ENCODE measurements around the gene PHACTR1. TPM values are rescaled to one million over a fixed set of nuclear protein-coding genes. Genes with fewer than 3 reads are reported as not detected.

PHACTR1 gene
- total RNA-seq, 1 experiment from 2014 or later, result 2.6 TPM

DNA sequence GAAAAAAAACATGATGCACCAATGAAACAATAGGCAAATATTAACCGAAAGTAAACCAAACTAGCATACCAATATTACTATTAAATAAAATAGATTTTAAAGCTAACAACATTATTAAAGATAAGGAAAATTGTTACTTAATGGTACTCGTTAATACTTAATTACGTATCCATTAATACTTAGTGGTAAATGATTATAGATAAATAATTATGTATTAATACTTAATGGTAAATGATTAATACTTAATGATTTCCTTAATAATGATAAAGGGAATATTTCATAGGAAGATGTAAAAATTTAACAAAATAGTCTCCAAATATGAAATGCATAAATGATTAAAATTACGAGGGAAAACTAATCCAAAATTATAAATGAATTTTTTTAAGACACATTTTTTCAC is 278.9 kb downstream of the PHACTR1 start:
- ChIA-PET POLR2A (ENCODE audit: low non-redundant PET) (no interaction called here), CTCF (no interaction called here)
- no peak overlapping the region for H3K4me3 ChIP-seq (ENCODE audit: low read depth, low read length, poor library complexity, severe bottlenecking)
- BruUV-seq (replicated peaks), result no TSS peak
- DNase-seq (ENCODE audit: low spot score), result no peak
- no peaks in the 10 kb centered on the region for H3K4me1 ChIP-seq (ENCODE audit: insufficient read depth, low read length, poor library complexity, severe bottlenecking)
- H3K27ac ChIP-seq (ENCODE audit: low read depth, low read length, poor library complexity, severe bottlenecking), result no peak overlapping the region
- no peaks in the 10 kb centered on the region for H3K27me3 ChIP-seq (replicated peaks; ENCODE audit: insufficient read depth, low read depth, low read length, poor library complexity)
- TF ChIP-seq EZH2 (IDR thresholded peaks at IDR 0.05; ENCODE audit: borderline replicate concordance, low read depth, low read length, poor library complexity, severe bottlenecking), result no peak
- TF ChIP-seq, protein P1, sequence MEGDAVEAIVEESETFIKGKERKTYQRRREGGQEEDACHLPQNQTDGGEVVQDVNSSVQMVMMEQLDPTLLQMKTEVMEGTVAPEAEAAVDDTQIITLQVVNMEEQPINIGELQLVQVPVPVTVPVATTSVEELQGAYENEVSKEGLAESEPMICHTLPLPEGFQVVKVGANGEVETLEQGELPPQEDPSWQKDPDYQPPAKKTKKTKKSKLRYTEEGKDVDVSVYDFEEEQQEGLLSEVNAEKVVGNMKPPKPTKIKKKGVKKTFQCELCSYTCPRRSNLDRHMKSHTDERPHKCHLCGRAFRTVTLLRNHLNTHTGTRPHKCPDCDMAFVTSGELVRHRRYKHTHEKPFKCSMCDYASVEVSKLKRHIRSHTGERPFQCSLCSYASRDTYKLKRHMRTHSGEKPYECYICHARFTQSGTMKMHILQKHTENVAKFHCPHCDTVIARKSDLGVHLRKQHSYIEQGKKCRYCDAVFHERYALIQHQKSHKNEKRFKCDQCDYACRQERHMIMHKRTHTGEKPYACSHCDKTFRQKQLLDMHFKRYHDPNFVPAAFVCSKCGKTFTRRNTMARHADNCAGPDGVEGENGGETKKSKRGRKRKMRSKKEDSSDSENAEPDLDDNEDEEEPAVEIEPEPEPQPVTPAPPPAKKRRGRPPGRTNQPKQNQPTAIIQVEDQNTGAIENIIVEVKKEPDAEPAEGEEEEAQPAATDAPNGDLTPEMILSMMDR (conservative IDR thresholded peaks at IDR 0.05; ENCODE audit: low read depth, low read length), result no peak
- peaks cover 6% of the 10 kb centered on the region for H3K9me3 ChIP-seq (ENCODE audit: low read depth, low read length, poor library complexity, severe bottlenecking)
- no peaks in the 10 kb centered on the region for H3K36me3 ChIP-seq (ENCODE audit: insufficient read depth, low read length, poor library complexity, severe bottlenecking)
- intact Hi-C loops (cut with micrococcal nuclease; ENCODE audit: unreplicated experiment), result no loop called here

DNA sequence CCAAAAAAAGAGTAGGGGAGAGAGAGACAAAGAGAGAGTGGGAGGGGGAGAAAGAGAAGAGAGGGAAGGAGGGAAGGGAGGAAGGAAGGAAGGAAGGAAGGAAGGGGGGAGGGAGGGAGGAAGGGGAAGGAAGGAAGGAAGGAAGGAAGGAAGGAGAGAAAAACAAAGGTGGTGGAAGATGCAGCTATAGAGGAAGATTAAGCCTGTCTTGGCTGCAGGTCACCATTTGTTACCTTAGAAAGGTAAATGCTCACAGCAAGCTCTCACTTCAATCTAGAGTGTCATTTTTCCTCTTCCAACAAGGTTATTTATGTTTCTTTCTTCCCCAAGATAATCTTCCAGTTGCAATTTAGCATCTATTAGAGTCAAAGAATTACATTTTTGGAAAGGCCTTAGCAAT is 284.0 kb downstream of the PHACTR1 start:
- H3K36me3 ChIP-seq (ENCODE audit: insufficient read depth, low read length, poor library complexity, severe bottlenecking), result no peaks in the 10 kb centered on the region
- POLR2A ChIA-PET (ENCODE audit: low non-redundant PET), result no interaction called here
- no peak for DNase-seq (ENCODE audit: low spot score)
- no peaks in the 10 kb centered on the region for H3K4me1 ChIP-seq (ENCODE audit: insufficient read depth, low read length, poor library complexity, severe bottlenecking)
- no TSS peak for BruUV-seq (replicated peaks)
- TF ChIP-seq EZH2 (IDR thresholded peaks at IDR 0.05; ENCODE audit: borderline replicate concordance, low read depth, low read length, poor library complexity, severe bottlenecking), result no peak
- CTCF ChIA-PET, result no interaction called here
- H3K27me3 ChIP-seq (replicated peaks; ENCODE audit: insufficient read depth, low read depth, low read length, poor library complexity), result no peaks in the 10 kb centered on the region
- intact Hi-C loops (cut with micrococcal nuclease; ENCODE audit: unreplicated experiment), result no loop called here
- no peak overlapping the region for H3K4me3 ChIP-seq (ENCODE audit: low read depth, low read length, poor library complexity, severe bottlenecking)
- H3K27ac ChIP-seq (ENCODE audit: low read depth, low read length, poor library complexity, severe bottlenecking), result no peak overlapping the region
- H3K9me3 ChIP-seq (ENCODE audit: low read depth, low read length, poor library complexity, severe bottlenecking), result no peaks in the 10 kb centered on the region

DNA sequence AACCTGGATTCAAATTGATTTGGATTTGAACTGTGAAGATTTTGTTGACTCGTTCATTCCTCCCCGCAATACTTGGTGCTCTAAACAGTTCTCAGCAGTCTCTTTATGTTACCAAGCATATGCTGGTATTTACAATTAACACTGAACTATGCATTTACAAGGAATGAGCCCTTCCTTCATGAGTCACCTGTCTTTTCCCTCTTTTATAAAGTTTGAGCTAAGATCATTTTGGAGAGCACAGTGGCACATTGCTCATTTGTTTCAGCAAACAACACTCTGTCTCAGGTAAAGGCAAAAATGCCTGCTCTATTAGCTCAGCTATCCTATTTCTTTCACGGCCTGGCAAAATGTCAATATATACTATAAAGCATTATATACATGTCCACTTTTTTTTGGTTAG is 285.4 kb downstream of the PHACTR1 start:
- TF ChIP-seq, protein P1 (conservative IDR thresholded peaks at IDR 0.05; ENCODE audit: low read depth, low read length), result no peak
- TF ChIP-seq EZH2 (IDR thresholded peaks at IDR 0.05; ENCODE audit: borderline replicate concordance, low read depth, low read length, poor library complexity, severe bottlenecking), result no peak
- H3K27me3 ChIP-seq (replicated peaks; ENCODE audit: insufficient read depth, low read depth, low read length, poor library complexity), result no peaks in the 10 kb centered on the region
- no peak overlapping the region for H3K4me3 ChIP-seq (ENCODE audit: low read depth, low read length, poor library complexity, severe bottlenecking)
- no peaks in the 10 kb centered on the region for H3K36me3 ChIP-seq (ENCODE audit: insufficient read depth, low read length, poor library complexity, severe bottlenecking)
- no peak for DNase-seq (ENCODE audit: low spot score)
- no TSS peak for BruUV-seq (replicated peaks)
- no peak overlapping the region for H3K27ac ChIP-seq (ENCODE audit: low read depth, low read length, poor library complexity, severe bottlenecking)
- POLR2A ChIA-PET (ENCODE audit: low non-redundant PET), result no interaction called here
- intact Hi-C loops (cut with micrococcal nuclease; ENCODE audit: unreplicated experiment), result no loop called here
- no peaks in the 10 kb centered on the region for H3K9me3 ChIP-seq (ENCODE audit: low read depth, low read length, poor library complexity, severe bottlenecking)
- H3K4me1 ChIP-seq (ENCODE audit: insufficient read depth, low read length, poor library complexity, severe bottlenecking), result no peaks in the 10 kb centered on the region
- CTCF ChIA-PET, result no interaction called here

DNA sequence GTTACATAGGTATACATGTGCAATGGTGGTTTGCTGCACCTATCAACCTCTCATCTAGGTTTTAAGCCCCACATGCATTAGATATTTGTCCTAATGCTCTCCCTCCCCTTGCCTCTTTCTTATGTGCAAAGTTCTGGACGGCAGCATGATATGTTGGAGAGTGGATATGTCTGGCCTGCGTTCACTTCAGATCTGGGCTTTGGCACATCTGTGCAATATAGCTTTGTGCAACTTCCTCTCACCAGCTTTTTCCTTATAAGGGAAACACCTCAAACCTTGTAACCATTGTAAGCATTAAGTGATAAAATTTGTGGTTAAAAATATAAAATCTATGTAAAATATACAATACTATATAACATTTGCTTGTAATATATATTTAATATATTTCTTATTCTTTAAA is 288.0 kb downstream of the PHACTR1 start:
- DNase-seq (ENCODE audit: low spot score), result no peak
- Histone ChIP-seq H3K4me3 (ENCODE audit: low read depth, low read length, poor library complexity, severe bottlenecking) (no peak overlapping the region), H3K9me3 (ENCODE audit: low read depth, low read length, poor library complexity, severe bottlenecking) (no peaks in the 10 kb centered on the region), H3K4me1 (ENCODE audit: insufficient read depth, low read length, poor library complexity, severe bottlenecking) (no peaks in the 10 kb centered on the region), H3K36me3 (ENCODE audit: insufficient read depth, low read length, poor library complexity, severe bottlenecking) (no peaks in the 10 kb centered on the region), H3K27me3 (replicated peaks; ENCODE audit: insufficient read depth, low read depth, low read length, poor library complexity) (no peaks in the 10 kb centered on the region), H3K27ac (ENCODE audit: low read depth, low read length, poor library complexity, severe bottlenecking) (no peak overlapping the region)
- ChIA-PET CTCF (no interaction called here), POLR2A (ENCODE audit: low non-redundant PET) (no interaction called here)
- no peak for TF ChIP-seq EZH2 (IDR thresholded peaks at IDR 0.05; ENCODE audit: borderline replicate concordance, low read depth, low read length, poor library complexity, severe bottlenecking)
- TF ChIP-seq, protein P1 (conservative IDR thresholded peaks at IDR 0.05; ENCODE audit: low read depth, low read length), result no peak
- intact Hi-C loops (cut with micrococcal nuclease; ENCODE audit: unreplicated experiment), result no loop called here
- BruUV-seq (replicated peaks), result no TSS peak
